K562 (cell line): Measurements from ENCODE around the gene BAG1. TPM values are rescaled to one million over a fixed set of nuclear protein-coding genes. Genes with fewer than 3 reads are reported as not detected.

Source experiments
- ETV1 ChIP-seq: fragments of 450-650 bp; conservative IDR thresholded peaks from 2 replicates; pipeline ENCODE4 v1.6.1; 2016; ENCODE audit warnings: missing genetic modification characterization, control low read depth, low read depth, missing compliant biosample characterization
- FOSL1 ChIP-seq: fragments of 200-800 bp; sonication (Bioruptor generic); conservative IDR thresholded peaks from 2 replicates; pipeline ENCODE4 v1.6.1; 2016; ENCODE audit warnings: missing genetic modification characterization, missing compliant biosample characterization
- FOXA3 ChIP-seq, 2 experiments: fragments of 450-650 bp in 1 of 2; sonication (generic) in 1 of 2; formaldehyde crosslinking; IDR thresholded peaks in 1 of 2; conservative IDR thresholded peaks in 1 of 2; 2 replicates each; pipeline versions ENCODE4 v1.4.0 to v1.8.0; 2020 to 2022; ENCODE audit warnings: mild to moderate bottlenecking in 2 of 2, missing genetic modification reagents in 1 of 2
- GMEB1 ChIP-seq: fragments of 250-450 bp; sonication (Bioruptor Pico); IDR thresholded peaks from 2 replicates; pipeline ENCODE4 v1.4.0; 2020; ENCODE audit warnings: mild to moderate bottlenecking
- HINFP ChIP-seq: fragments of 450-650 bp; conservative IDR thresholded peaks from 2 replicates; pipeline ENCODE4 v1.6.1; 2016; ENCODE audit warnings: missing genetic modification characterization, low read depth, mild to moderate bottlenecking, control low read depth, missing compliant biosample characterization
- MXD1 ChIP-seq: fragments of 250-450 bp; sonication (Bioruptor Pico); IDR thresholded peaks from 2 replicates; pipeline ENCODE4 v1.8.0; 2021; ENCODE audit warnings: borderline replicate concordance, mild to moderate bottlenecking, moderate library complexity; ENCODE audit not compliant: poor library complexity, severe bottlenecking
- ZNF143 ChIP-seq: sonication (generic); formaldehyde crosslinking; IDR thresholded peaks from 2 replicates; pipeline ENCODE4 v1.9.0; 2022; ENCODE audit warnings: mild to moderate bottlenecking, missing genetic modification reagents
- ZNF512 ChIP-seq: IDR thresholded peaks from 2 replicates; pipeline ENCODE4 v1.6.1; 2016; ENCODE audit warnings: missing genetic modification characterization, missing compliant biosample characterization
- ZNF57 ChIP-seq: fragments of 450-650 bp; formaldehyde crosslinking; IDR thresholded peaks from 2 replicates; pipeline ENCODE4 v1.4.0; 2020; ENCODE audit warnings: mild to moderate bottlenecking, moderate library complexity
- polyA plus RNA-seq, 8 experiments: library from polyadenylated mRNA; depleted of rRNA in 4 of 8; stranded (reverse) in 5 of 8; unstranded in 3 of 8; fragments of >200 nt; fragmentation: Nextera tagmentation in 2 of 8; fragmentation: Illumina TruSeq in 1 of 8; extraction: Ambion mirVana in 2 of 8; extraction: Trizol in 1 of 8; gene quantifications; 2 replicates each; pipeline versions ENCODE4 v1.2.1 to v1.2.3, GENCODE V29; 2011 to 2014; ENCODE audit warnings: inconsistent platforms in 1 of 8, missing spikeins in 1 of 8
- total RNA-seq, 7 experiments: library from RNA; depleted of rRNA in 6 of 7; stranded (reverse); fragments of >200 nt in 6 of 7; fragmentation: Illumina TruSeq in 2 of 7; extraction: Trizol in 2 of 7; gene quantifications; 2 replicates each; pipeline versions ENCODE4 v1.2.1 to v1.2.3, GENCODE V29; 2011 to 2021; ENCODE audit warnings: low replicate concordance in 1 of 7
- TF ChIP-seq, protein P1 (sequence below): sonication (generic); formaldehyde crosslinking; IDR thresholded peaks from 2 replicates; pipeline ENCODE4 v1.8.1; 2023; ENCODE audit warnings: mild to moderate bottlenecking, missing genetic modification reagents
- TF ChIP-seq, protein P2 (sequence below): fragments of 250-450 bp; sonication (Bioruptor Pico); IDR thresholded peaks from 2 replicates; pipeline ENCODE4 v1.4.0; 2020; ENCODE audit warnings: mild to moderate bottlenecking, moderate library complexity, borderline replicate concordance
- TF ChIP-seq, protein P3 (sequence below): fragments of 450-650 bp; IDR thresholded peaks from 2 replicates; pipeline ENCODE4 v1.6.1; 2016; ENCODE audit warnings: mild to moderate bottlenecking

BAG1 gene
- total and polyA plus RNA-seq, 9 of the 15 experiments (the other 6 are each of a cell fraction or from before 2014, with no cell fraction given) = 9.7 to 106 (median 56.9) TPM

GRCh38 chr9:33290247-33291030, 25.9 kb upstream of the BAG1 start, which contains the start of gene NFX1 (continued):
- TF ChIP-seq GMEB1 (CRISPR knock-in tag) = peak; percentile 66
- TF ChIP-seq HINFP = no peak
- TF ChIP-seq, protein P1, sequence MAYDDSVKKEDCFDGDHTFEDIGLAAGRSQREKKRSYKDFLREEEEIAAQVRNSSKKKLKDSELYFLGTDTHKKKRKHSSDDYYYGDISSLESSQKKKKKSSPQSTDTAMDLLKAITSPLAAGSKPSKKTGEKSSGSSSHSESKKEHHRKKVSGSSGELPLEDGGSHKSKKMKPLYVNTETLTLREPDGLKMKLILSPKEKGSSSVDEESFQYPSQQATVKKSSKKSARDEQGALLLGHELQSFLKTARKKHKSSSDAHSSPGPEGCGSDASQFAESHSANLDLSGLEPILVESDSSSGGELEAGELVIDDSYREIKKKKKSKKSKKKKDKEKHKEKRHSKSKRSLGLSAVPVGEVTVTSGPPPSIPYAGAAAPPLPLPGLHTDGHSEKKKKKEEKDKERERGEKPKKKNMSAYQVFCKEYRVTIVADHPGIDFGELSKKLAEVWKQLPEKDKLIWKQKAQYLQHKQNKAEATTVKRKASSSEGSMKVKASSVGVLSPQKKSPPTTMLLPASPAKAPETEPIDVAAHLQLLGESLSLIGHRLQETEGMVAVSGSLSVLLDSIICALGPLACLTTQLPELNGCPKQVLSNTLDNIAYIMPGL (CRISPR knock-in tag) = no peak
- TF ChIP-seq, protein P2, sequence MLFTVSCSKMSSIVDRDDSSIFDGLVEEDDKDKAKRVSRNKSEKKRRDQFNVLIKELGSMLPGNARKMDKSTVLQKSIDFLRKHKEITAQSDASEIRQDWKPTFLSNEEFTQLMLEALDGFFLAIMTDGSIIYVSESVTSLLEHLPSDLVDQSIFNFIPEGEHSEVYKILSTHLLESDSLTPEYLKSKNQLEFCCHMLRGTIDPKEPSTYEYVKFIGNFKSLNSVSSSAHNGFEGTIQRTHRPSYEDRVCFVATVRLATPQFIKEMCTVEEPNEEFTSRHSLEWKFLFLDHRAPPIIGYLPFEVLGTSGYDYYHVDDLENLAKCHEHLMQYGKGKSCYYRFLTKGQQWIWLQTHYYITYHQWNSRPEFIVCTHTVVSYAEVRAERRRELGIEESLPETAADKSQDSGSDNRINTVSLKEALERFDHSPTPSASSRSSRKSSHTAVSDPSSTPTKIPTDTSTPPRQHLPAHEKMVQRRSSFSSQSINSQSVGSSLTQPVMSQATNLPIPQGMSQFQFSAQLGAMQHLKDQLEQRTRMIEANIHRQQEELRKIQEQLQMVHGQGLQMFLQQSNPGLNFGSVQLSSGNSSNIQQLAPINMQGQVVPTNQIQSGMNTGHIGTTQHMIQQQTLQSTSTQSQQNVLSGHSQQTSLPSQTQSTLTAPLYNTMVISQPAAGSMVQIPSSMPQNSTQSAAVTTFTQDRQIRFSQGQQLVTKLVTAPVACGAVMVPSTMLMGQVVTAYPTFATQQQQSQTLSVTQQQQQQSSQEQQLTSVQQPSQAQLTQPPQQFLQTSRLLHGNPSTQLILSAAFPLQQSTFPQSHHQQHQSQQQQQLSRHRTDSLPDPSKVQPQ (CRISPR knock-in tag) = no peak
- peak; percentile 51 for TF ChIP-seq FOSL1 (tag)
- no peak for TF ChIP-seq FOXA3 (CRISPR knock-in tag; conservative IDR thresholded peaks at IDR 0.05 in 1 of 2, IDR thresholded peaks at IDR 0.05 in 1 of 2)
- no peak for TF ChIP-seq ZNF143 (CRISPR knock-in tag)
- TF ChIP-seq, protein P3, sequence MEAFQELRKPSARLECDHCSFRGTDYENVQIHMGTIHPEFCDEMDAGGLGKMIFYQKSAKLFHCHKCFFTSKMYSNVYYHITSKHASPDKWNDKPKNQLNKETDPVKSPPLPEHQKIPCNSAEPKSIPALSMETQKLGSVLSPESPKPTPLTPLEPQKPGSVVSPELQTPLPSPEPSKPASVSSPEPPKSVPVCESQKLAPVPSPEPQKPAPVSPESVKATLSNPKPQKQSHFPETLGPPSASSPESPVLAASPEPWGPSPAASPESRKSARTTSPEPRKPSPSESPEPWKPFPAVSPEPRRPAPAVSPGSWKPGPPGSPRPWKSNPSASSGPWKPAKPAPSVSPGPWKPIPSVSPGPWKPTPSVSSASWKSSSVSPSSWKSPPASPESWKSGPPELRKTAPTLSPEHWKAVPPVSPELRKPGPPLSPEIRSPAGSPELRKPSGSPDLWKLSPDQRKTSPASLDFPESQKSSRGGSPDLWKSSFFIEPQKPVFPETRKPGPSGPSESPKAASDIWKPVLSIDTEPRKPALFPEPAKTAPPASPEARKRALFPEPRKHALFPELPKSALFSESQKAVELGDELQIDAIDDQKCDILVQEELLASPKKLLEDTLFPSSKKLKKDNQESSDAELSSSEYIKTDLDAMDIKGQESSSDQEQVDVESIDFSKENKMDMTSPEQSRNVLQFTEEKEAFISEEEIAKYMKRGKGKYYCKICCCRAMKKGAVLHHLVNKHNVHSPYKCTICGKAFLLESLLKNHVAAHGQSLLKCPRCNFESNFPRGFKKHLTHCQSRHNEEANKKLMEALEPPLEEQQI = 0 out of 2 replicates have a peak, but pooled peaks have one; percentile 45
- no peak for TF ChIP-seq ZNF57 (CRISPR knock-in tag)
- TF ChIP-seq ZNF512 (tag) = no peak
- peak; percentile 97 for TF ChIP-seq ETV1 (tag)
- TF ChIP-seq MXD1 = peak; percentile 70
